ENCODE data around the gene CDC123. TPM values are rescaled to one million over a fixed set of nuclear protein-coding genes. Genes with fewer than 3 reads are reported as not detected.
"Not testable (repeated sequence)": the region's sequence is repeated elsewhere in the genome, so short reads cannot be mapped to it uniquely, and the experiment has no call there.

CDC123 gene
- total RNA-seq, 1 experiment from 2014 or later: 132 TPM

DNA sequence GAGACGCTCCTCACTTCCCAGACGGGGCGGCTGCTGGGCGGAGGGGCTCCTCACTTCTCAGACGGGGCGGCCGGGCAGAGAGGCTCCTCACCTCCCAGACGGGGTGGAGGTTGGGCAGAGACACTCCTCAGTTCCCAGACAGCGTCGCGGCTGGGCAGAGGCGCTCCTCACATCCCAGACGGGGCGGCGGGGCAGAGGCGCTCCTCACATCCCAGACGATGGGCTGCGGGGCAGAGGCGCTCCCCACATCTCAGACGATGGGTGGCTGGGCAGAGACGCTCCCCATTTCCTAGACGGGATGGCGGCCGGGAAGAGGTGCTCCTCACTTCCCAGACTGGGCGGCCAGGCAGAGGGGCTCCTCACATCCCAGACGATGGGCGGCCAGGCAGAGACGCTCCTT is 30.4 kb downstream of the CDC123 start:
- RAD21 ChIA-PET (ENCODE audit: low non-redundant PET in 1 of 2, low total read pairs in 2 of 2, uncharacterized antibody in 2 of 2, unreplicated experiment in 2 of 2); BruUV-seq (replicated peaks); H3K27ac ChIP-seq (ENCODE audit: low read depth, low read length); H3K9me3 ChIP-seq (ENCODE audit: control insufficient read depth in 1 of 2, insufficient read depth in 1 of 2, low read depth in 1 of 2, low read length in 2 of 2); DNase-seq (ENCODE audit: low read depth, low spot score); intact Hi-C loops (cut with micrococcal nuclease); H3K4me3 ChIP-seq (replicated peaks in 1 of 2; ENCODE audit: low read depth in 1 of 2, low read length in 2 of 2); H3K4me2 ChIP-seq (ENCODE audit: low read length); H3K9me2 ChIP-seq (ENCODE audit: insufficient read depth); CTCF ChIA-PET; H3K27me3 ChIP-seq (ENCODE audit: insufficient read depth, low read length); ATAC-seq; H3K9ac ChIP-seq (ENCODE audit: low read length); H2AFZ ChIP-seq (ENCODE audit: low read depth, low read length, poor library complexity, severe bottlenecking); H4K20me1 ChIP-seq (ENCODE audit: insufficient read depth); POLR2A ChIA-PET; H3K4me1 ChIP-seq (ENCODE audit: control insufficient read depth in 1 of 2, insufficient read depth in 2 of 2, low read length in 2 of 2): not testable (repeated sequence)
- peaks cover 15 to 20% of the 10 kb centered on the region in 2 experiments for H3K36me3 ChIP-seq (ENCODE audit: control insufficient read depth in 1 of 2, insufficient read depth in 2 of 2, low read length in 2 of 2)
- peaks cover 56% of the 10 kb centered on the region for H3K79me2 ChIP-seq (ENCODE audit: insufficient read depth, low read length)

DNA sequence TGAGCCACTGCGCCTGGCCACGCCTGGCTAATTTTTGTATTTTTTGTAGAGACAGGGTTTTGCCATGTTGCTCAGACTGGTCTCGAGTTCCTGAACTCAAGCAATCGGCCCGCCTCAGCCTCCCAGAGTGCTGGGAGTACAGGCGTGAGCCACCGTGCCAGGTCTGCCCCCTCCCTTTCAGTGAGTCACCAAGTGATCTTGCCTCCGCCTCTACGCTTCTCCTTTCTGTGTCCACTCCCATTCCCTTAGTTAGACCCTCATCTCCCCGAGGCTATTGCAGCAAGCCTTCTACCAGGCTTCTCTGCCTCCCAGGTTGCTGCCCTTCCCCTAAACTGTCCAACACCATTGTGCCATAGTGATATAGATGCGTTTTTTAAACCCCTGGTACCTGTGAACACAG is 32.9 kb downstream of the CDC123 start:
- Histone ChIP-seq H3K4me3 (replicated peaks in 1 of 2; ENCODE audit: low read depth in 1 of 2, low read length in 2 of 2) (no peak overlapping the region), H3K27ac (ENCODE audit: low read depth, low read length) (no peak overlapping the region), H3K4me2 (ENCODE audit: low read length) (no peak overlapping the region), H4K20me1 (ENCODE audit: insufficient read depth) (no peaks in the 10 kb centered on the region), H3K27me3 (ENCODE audit: insufficient read depth, low read length) (no peaks in the 10 kb centered on the region), H3K9me2 (ENCODE audit: insufficient read depth) (no peaks in the 10 kb centered on the region), H3K9me3 (ENCODE audit: control insufficient read depth in 1 of 2, insufficient read depth in 1 of 2, low read depth in 1 of 2, low read length in 2 of 2) (no peaks in the 10 kb centered on the region), H3K79me2 (ENCODE audit: insufficient read depth, low read length) (peaks cover 41% of the 10 kb centered on the region), H3K4me1 (ENCODE audit: control insufficient read depth in 1 of 2, insufficient read depth in 2 of 2, low read length in 2 of 2) (no peaks in the 10 kb centered on the region), H3K36me3 (ENCODE audit: control insufficient read depth in 1 of 2, insufficient read depth in 2 of 2, low read length in 2 of 2) (peaks cover 24 to 27% of the 10 kb centered on the region in 2 experiments), H2AFZ (ENCODE audit: low read depth, low read length, poor library complexity, severe bottlenecking) (no peak overlapping the region), H3K9ac (ENCODE audit: low read length) (no peak overlapping the region)
- BruUV-seq (replicated peaks): no TSS peak
- TF ChIP-seq POLR2AphosphoS5 (IDR thresholded peaks at IDR 0.05; ENCODE audit: low read depth, low read length) (no peak), EZH2 (IDR thresholded peaks at IDR 0.05) (no peak), SRF (IDR thresholded peaks at IDR 0.05; ENCODE audit: low read depth) (no peak), POLR2A (IDR thresholded peaks at IDR 0.05; ENCODE audit: borderline replicate concordance, extremely low read depth, insufficient read depth, insufficient read length) (no peak), YY1 (IDR thresholded peaks at IDR 0.05; ENCODE audit: extremely low read depth, insufficient replicate concordance, low read depth, low read length) (no peak), ELF1 (IDR thresholded peaks at IDR 0.05; ENCODE audit: borderline replicate concordance, low read depth) (no peak), CBX3 (IDR thresholded peaks at IDR 0.05; ENCODE audit: low read depth) (no peak)
- TF ChIP-seq, protein P1, sequence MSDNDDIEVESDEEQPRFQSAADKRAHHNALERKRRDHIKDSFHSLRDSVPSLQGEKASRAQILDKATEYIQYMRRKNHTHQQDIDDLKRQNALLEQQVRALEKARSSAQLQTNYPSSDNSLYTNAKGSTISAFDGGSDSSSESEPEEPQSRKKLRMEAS (IDR thresholded peaks at IDR 0.05): no peak
- TF ChIP-seq, protein P2, sequence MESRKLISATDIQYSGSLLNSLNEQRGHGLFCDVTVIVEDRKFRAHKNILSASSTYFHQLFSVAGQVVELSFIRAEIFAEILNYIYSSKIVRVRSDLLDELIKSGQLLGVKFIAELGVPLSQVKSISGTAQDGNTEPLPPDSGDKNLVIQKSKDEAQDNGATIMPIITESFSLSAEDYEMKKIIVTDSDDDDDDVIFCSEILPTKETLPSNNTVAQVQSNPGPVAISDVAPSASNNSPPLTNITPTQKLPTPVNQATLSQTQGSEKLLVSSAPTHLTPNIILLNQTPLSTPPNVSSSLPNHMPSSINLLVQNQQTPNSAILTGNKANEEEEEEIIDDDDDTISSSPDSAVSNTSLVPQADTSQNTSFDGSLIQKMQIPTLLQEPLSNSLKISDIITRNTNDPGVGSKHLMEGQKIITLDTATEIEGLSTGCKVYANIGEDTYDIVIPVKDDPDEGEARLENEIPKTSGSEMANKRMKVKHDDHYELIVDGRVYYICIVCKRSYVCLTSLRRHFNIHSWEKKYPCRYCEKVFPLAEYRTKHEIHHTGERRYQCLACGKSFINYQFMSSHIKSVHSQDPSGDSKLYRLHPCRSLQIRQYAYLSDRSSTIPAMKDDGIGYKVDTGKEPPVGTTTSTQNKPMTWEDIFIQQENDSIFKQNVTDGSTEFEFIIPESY (IDR thresholded peaks at IDR 0.05; ENCODE audit: extremely low read depth, insufficient replicate concordance, low read length): no peak
- RAD21 ChIA-PET (ENCODE audit: low non-redundant PET in 1 of 2, low total read pairs in 2 of 2, uncharacterized antibody in 2 of 2, unreplicated experiment in 2 of 2): no interaction called here
- POLR2A ChIA-PET: no interaction called here
- no peak for DNase-seq (ENCODE audit: low read depth, low spot score)
- ATAC-seq: no peak
- intact Hi-C loops (cut with micrococcal nuclease): no loop called here
- CTCF ChIA-PET: interaction anchor here (1.6 kb wide), 1 partner anchor 15 kb away, joined by 3 read pairs; no protein-coding TSS in a partner anchor

DNA sequence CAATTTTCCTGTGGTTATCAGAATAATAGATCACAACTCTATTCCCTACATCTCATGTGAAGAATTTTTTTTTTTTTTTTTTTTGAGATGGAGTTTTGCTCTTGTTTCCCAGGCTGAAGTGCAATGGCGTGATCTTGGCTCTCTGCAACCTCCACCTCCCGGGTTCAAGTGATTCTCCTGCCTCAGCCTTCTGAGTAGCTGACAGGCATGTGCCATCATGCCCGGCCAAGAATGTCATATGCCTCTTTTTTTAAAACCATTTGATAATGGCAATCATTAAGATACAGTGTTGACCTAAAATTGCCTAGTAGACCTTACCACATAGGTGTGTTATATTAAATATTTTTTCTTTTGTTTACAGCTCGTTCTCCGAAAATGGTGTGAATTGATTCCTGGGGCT is 38.7 kb downstream of the CDC123 start:
- POLR2A ChIA-PET; CTCF ChIA-PET; H3K4me3 ChIP-seq (replicated peaks in 1 of 2; ENCODE audit: low read depth in 1 of 2, low read length in 2 of 2); H3K9me3 ChIP-seq (ENCODE audit: control insufficient read depth in 1 of 2, insufficient read depth in 1 of 2, low read depth in 1 of 2, low read length in 2 of 2); H2AFZ ChIP-seq (ENCODE audit: low read depth, low read length, poor library complexity, severe bottlenecking); RAD21 ChIA-PET (ENCODE audit: low non-redundant PET in 1 of 2, low total read pairs in 2 of 2, uncharacterized antibody in 2 of 2, unreplicated experiment in 2 of 2); ATAC-seq; intact Hi-C loops (cut with micrococcal nuclease); BruUV-seq (replicated peaks); H3K9ac ChIP-seq (ENCODE audit: low read length); H3K27me3 ChIP-seq (ENCODE audit: insufficient read depth, low read length); H3K4me2 ChIP-seq (ENCODE audit: low read length); H3K9me2 ChIP-seq (ENCODE audit: insufficient read depth); H3K27ac ChIP-seq (ENCODE audit: low read depth, low read length); H4K20me1 ChIP-seq (ENCODE audit: insufficient read depth); DNase-seq (ENCODE audit: low read depth, low spot score); H3K4me1 ChIP-seq (ENCODE audit: control insufficient read depth in 1 of 2, insufficient read depth in 2 of 2, low read length in 2 of 2): not testable (repeated sequence)
- H3K79me2 ChIP-seq (ENCODE audit: insufficient read depth, low read length): peaks cover 16% of the 10 kb centered on the region
- peaks cover 55 to 56% of the 10 kb centered on the region in 2 experiments for H3K36me3 ChIP-seq (ENCODE audit: control insufficient read depth in 1 of 2, insufficient read depth in 2 of 2, low read length in 2 of 2)

All from HCT116 (cell line).